K562 (cell line): ENCODE measurements around the gene LTN1. TPM values are rescaled to one million over a fixed set of nuclear protein-coding genes. Genes with fewer than 3 reads are reported as not detected.
A peak's percentile ranks its signal among the peaks of the same experiment; 100 is the strongest.

Experiments used
- BMI1 ChIP-seq: fragments of 150-350 bp; IDR thresholded peaks from 2 replicates; pipeline ENCODE4 v1.6.1; 2014; ENCODE audit warnings: low read length
- ELF2 ChIP-seq: fragments of 250-450 bp; sonication (Bioruptor Pico); IDR thresholded peaks from 2 replicates; pipeline ENCODE4 v1.5.0; 2021; ENCODE audit warnings: mild to moderate bottlenecking
- HDAC8 ChIP-seq: fragments of 450-650 bp; IDR thresholded peaks from 2 replicates; pipeline ENCODE4 v1.6.1; 2016; ENCODE audit warnings: mild to moderate bottlenecking, missing genetic modification characterization, moderate library complexity, missing compliant biosample characterization
- HMG20B ChIP-seq: fragments of 250-450 bp; sonication (Bioruptor Pico); IDR thresholded peaks from 2 replicates; pipeline ENCODE4 v1.5.0; 2021; ENCODE audit warnings: mild to moderate bottlenecking
- ILK ChIP-seq: fragments of 450-650 bp; IDR thresholded peaks from 2 replicates; pipeline ENCODE4 v1.6.1; 2016; ENCODE audit warnings: missing genetic modification characterization, low read depth, mild to moderate bottlenecking, missing compliant biosample characterization, moderate library complexity, borderline replicate concordance
- NCOR1 ChIP-seq: fragments of 450-650 bp; IDR thresholded peaks from 2 replicates; pipeline ENCODE4 v1.6.1; 2016; ENCODE audit warnings: mild to moderate bottlenecking, moderate library complexity
- POU5F1 ChIP-seq: fragments of 150-350 bp; IDR thresholded peaks from 2 replicates; pipeline ENCODE4 v1.6.1; 2014; ENCODE audit warnings: borderline replicate concordance, low read length, low read depth, mild to moderate bottlenecking; ENCODE audit not compliant: partially characterized antibody
- U2AF1 ChIP-seq: fragments of 200-400 bp; formaldehyde crosslinking; optimal IDR thresholded peaks from 2 replicates; pipeline ENCODE3; 2017; ENCODE audit warnings: mild to moderate bottlenecking, low read depth, low read length, moderate library complexity
- ZNF174 ChIP-seq: fragments of 250-450 bp; sonication (Bioruptor Pico); IDR thresholded peaks from 2 replicates; pipeline ENCODE4 v1.4.0; 2020; ENCODE audit warnings: mild to moderate bottlenecking
- ZNF184 ChIP-seq: sonication (generic); formaldehyde crosslinking; IDR thresholded peaks from 2 replicates; pipeline ENCODE4 v1.5.0; 2020; ENCODE audit warnings: missing genetic modification reagents
- polyA plus RNA-seq, 8 experiments: library from polyadenylated mRNA; depleted of rRNA in 4 of 8; stranded (reverse) in 5 of 8; unstranded in 3 of 8; fragments of >200 nt; fragmentation: Nextera tagmentation in 2 of 8; fragmentation: Illumina TruSeq in 1 of 8; extraction: Ambion mirVana in 2 of 8; extraction: Trizol in 1 of 8; gene quantifications; 2 replicates each; pipeline versions ENCODE4 v1.2.1 to v1.2.3, GENCODE V29; 2011 to 2014; ENCODE audit warnings: inconsistent platforms in 1 of 8, missing spikeins in 1 of 8
- total RNA-seq, 7 experiments: library from RNA; depleted of rRNA in 6 of 7; stranded (reverse); fragments of >200 nt in 6 of 7; fragmentation: Illumina TruSeq in 2 of 7; extraction: Trizol in 2 of 7; gene quantifications; 2 replicates each; pipeline versions ENCODE4 v1.2.1 to v1.2.3, GENCODE V29; 2011 to 2021; ENCODE audit warnings: low replicate concordance in 1 of 7
- TF ChIP-seq, protein P1 (sequence below), 2 experiments: fragments of 450-650 bp in 1 of 2; sonication (generic) in 1 of 2; formaldehyde crosslinking; conservative IDR thresholded peaks; 2 replicates each; pipeline versions ENCODE4 v1.4.0 to v1.8.1; 2020 to 2022; ENCODE audit warnings: mild to moderate bottlenecking in 1 of 2, missing genetic modification reagents in 1 of 2
- TF ChIP-seq, protein P2 (sequence below): fragments of 250-450 bp; sonication (Bioruptor Pico); IDR thresholded peaks from 2 replicates; pipeline ENCODE4 v1.4.0; 2020; ENCODE audit warnings: mild to moderate bottlenecking, moderate library complexity, borderline replicate concordance
- TF ChIP-seq, protein P3 (sequence below): fragments of 450-650 bp; IDR thresholded peaks from 2 replicates; pipeline ENCODE4 v1.6.1; 2016; ENCODE audit warnings: mild to moderate bottlenecking
- TF ChIP-seq, protein P4 (sequence below): sonication (generic); formaldehyde crosslinking; IDR thresholded peaks from 2 replicates; pipeline ENCODE4 v1.8.1; 2023; ENCODE audit warnings: mild to moderate bottlenecking, missing genetic modification reagents

The LTN1 gene
- total and polyA plus RNA-seq, 9 of the 15 experiments (the other 6 are each of a cell fraction or from before 2014, with no cell fraction given): 15.7 to 49.6 (median 28.7) TPM

GRCh38 chr21:29002442-29003144 is 9.9 kb upstream of the LTN1 start (continued):
- TF ChIP-seq, protein P1, sequence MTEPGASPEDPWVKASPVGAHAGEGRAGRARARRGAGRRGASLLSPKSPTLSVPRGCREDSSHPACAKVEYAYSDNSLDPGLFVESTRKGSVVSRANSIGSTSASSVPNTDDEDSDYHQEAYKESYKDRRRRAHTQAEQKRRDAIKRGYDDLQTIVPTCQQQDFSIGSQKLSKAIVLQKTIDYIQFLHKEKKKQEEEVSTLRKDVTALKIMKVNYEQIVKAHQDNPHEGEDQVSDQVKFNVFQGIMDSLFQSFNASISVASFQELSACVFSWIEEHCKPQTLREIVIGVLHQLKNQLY (CRISPR knock-in tag; conservative IDR thresholded peaks at IDR 0.05): peak in 1 of 2 experiments; percentile 79; a peak in 2 of 4 replicates
- TF ChIP-seq, protein P2, sequence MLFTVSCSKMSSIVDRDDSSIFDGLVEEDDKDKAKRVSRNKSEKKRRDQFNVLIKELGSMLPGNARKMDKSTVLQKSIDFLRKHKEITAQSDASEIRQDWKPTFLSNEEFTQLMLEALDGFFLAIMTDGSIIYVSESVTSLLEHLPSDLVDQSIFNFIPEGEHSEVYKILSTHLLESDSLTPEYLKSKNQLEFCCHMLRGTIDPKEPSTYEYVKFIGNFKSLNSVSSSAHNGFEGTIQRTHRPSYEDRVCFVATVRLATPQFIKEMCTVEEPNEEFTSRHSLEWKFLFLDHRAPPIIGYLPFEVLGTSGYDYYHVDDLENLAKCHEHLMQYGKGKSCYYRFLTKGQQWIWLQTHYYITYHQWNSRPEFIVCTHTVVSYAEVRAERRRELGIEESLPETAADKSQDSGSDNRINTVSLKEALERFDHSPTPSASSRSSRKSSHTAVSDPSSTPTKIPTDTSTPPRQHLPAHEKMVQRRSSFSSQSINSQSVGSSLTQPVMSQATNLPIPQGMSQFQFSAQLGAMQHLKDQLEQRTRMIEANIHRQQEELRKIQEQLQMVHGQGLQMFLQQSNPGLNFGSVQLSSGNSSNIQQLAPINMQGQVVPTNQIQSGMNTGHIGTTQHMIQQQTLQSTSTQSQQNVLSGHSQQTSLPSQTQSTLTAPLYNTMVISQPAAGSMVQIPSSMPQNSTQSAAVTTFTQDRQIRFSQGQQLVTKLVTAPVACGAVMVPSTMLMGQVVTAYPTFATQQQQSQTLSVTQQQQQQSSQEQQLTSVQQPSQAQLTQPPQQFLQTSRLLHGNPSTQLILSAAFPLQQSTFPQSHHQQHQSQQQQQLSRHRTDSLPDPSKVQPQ: no peak
- TF ChIP-seq POU5F1: no peak
- no peak for TF ChIP-seq ILK (tag)
- TF ChIP-seq BMI1: no peak
- no peak for TF ChIP-seq HMG20B
- no peak for TF ChIP-seq ZNF184
- no peak for TF ChIP-seq ZNF174 (CRISPR knock-in tag)
- no peak; the same call in 1 of the 2 replicates for TF ChIP-seq NCOR1
- TF ChIP-seq U2AF1: no peak
- TF ChIP-seq, protein P3, sequence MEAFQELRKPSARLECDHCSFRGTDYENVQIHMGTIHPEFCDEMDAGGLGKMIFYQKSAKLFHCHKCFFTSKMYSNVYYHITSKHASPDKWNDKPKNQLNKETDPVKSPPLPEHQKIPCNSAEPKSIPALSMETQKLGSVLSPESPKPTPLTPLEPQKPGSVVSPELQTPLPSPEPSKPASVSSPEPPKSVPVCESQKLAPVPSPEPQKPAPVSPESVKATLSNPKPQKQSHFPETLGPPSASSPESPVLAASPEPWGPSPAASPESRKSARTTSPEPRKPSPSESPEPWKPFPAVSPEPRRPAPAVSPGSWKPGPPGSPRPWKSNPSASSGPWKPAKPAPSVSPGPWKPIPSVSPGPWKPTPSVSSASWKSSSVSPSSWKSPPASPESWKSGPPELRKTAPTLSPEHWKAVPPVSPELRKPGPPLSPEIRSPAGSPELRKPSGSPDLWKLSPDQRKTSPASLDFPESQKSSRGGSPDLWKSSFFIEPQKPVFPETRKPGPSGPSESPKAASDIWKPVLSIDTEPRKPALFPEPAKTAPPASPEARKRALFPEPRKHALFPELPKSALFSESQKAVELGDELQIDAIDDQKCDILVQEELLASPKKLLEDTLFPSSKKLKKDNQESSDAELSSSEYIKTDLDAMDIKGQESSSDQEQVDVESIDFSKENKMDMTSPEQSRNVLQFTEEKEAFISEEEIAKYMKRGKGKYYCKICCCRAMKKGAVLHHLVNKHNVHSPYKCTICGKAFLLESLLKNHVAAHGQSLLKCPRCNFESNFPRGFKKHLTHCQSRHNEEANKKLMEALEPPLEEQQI: peak; percentile 55; the same call in 1 of the 2 replicates
- TF ChIP-seq ELF2 (CRISPR knock-in tag): no peak
- TF ChIP-seq HDAC8: peak; percentile 77; the same call in 1 of the 2 replicates
- TF ChIP-seq, protein P4, sequence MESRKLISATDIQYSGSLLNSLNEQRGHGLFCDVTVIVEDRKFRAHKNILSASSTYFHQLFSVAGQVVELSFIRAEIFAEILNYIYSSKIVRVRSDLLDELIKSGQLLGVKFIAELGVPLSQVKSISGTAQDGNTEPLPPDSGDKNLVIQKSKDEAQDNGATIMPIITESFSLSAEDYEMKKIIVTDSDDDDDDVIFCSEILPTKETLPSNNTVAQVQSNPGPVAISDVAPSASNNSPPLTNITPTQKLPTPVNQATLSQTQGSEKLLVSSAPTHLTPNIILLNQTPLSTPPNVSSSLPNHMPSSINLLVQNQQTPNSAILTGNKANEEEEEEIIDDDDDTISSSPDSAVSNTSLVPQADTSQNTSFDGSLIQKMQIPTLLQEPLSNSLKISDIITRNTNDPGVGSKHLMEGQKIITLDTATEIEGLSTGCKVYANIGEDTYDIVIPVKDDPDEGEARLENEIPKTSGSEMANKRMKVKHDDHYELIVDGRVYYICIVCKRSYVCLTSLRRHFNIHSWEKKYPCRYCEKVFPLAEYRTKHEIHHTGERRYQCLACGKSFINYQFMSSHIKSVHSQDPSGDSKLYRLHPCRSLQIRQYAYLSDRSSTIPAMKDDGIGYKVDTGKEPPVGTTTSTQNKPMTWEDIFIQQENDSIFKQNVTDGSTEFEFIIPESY (CRISPR knock-in tag): peak; percentile 53
